GM18499 (cell line): ENCODE results near the gene SOWAHC.
"Not testable (repeated sequence)": the region's sequence is repeated elsewhere in the genome, so short reads cannot be mapped to it uniquely, and the experiment has no call there.

Experiments
- ATAC-seq: cut with Tn5 transposase; IDR thresholded peaks from one replicate; pipeline ENCODE4 v1.9.1; 2021; ENCODE audit warnings: moderate number of reproducible peaks; ENCODE audit not compliant: insufficient read depth, unreplicated experiment

Gene SOWAHC

DNA sequence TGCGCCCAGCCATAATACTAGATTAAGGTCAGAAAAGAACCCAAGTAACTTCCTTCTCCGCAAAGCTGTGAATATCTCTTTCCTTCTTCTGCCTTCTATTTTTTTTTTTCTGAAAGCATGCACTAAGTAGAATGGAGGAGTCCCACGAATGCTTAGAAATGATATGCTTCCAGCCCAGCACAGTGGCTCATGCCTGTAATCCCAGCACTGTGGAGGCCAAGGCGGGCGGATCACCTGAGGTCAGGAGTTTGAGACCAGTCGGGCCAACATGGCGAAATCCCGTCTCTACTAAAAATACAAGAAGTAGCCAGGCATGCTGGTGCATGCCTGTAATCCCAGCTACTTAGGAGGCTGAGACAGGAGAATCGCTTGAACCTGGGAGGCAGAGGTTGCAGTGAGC is 25.8 kb downstream of the SOWAHC start:
- not testable (repeated sequence) for ATAC-seq

DNA sequence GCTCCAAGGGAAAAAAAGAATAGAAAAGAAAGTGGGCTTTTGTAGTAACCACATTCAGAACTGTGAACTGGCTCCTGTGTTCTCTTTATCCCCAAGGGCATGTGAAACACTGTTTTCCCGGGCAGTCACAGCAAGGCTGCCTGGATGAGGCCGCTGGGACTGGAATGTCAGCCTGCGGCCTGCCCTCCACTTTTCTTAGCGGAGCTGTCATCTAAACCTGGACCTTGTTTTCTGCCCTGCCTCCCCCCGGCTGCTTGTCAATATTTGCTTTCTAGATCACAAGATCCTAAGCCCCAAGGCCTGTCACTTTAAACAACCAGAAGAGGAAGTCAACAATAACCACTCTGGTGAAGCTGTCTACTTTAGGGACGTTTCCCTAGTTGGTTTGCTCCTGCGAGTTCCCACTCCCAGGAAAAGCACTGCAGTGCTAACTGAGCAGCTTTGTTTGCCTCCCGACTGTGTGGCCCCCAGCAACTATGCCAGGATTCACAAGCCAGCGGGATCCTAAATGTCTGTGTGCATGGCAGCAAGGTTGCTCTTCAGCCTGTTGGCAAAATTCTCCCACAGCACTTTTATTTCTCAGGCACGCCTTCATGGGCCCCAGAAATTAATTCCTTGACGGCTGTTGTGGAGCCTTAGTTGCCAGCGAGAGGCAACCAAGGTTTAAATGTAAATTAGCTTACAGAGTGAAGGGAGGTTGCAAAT is 30.6 kb downstream of the SOWAHC start:
- ATAC-seq = no peak

DNA sequence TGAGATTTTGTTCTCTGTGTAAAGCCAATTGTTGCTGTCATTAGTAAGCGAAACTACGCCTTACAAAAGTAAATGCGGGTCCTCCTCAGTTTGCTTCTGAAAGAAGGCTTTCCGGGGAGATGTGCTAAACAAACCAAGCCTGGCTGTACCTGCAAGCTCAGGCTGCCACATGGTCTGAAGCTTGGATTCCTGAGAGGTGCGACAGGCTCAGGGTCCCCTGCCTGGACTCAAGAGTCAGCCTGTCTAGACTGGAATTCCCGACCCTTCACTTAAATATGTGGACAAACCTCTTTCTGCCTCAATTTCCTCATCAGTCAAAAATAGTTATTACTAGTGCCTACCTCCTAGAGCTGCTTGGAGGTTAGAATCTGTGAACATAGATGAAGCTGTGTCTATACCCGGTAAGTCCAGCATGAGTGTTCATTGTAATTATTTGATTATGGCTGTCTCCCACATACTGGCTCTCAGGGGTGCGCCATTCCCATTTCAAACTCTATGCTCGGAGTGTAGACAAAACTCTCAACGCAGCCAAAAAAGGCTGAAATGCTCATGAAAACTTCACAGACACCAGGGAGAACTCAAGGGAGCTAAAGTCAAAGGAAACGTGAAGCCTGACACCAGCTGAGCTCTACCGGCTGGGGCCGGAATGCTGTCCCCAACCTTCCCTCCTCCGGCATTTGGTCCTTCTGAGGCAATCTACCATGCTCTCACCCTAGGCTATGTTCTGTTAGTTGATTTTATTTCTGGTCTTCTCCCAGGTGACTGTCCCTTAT is 31.4 kb downstream of the SOWAHC start:
- no peak for ATAC-seq

DNA sequence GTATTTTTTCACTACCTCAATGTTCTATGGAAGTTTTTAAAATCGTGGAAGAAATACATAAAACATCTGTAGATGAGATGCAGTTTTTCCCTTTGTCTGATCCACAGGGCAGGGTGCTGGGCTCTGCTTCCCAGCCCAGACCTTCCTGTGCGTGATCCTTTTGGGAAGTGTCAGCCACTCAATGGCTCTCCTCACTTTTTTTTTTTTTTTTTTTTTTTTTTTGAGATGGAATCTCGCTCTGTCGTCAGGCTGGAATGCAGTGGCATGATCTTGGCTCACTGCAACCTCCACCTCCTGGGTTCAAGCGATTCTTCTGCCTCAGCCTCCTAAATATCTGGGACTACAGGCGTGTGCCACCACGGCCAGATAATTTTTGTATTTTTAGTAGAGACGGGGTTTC is 32.8 kb downstream of the SOWAHC start:
- no peak for ATAC-seq

DNA sequence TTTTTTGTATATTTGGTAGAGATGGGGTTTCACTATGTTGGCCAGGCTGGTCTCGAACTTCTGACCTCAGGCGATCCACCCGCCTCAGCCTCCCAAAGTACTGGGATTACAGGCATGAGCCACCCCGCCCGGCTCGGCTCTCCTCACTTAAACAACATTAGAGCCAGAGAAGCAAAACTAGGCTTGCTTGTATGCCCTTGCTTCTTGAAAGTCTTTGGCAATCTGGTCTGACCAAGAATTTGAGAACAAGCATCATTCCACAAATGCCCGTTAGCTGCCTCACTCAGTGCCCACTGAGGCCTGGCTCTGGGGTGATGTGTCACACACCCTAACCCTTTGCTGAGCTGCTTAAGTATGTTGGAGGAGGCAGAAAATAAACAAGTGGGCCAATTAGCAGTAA is 33.5 kb downstream of the SOWAHC start:
- no peak for ATAC-seq

DNA sequence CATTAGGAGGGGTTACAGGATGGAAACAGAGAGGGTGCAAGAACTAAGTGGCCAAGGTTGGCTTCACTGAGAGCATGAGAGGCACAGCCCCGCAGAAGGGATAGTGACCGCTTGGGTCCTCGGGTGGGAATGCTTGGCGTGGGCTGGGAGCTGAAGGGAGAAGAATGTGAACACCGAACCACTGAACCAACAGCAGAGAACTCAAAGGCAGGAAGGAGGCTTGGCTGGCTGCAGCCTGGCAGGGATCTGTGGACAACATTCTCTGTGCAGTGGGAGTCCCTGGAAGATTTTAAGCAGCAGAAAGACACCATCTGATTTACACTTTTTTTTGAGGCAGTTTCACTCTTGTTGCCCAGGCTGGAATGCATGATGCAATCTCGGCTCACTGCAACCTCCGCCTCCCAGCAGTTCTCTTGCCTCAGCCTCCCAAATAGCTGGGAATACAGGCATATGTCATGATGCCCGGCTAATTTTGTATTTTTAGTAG is 33.9 kb downstream of the SOWAHC start:
- no peak for ATAC-seq

DNA sequence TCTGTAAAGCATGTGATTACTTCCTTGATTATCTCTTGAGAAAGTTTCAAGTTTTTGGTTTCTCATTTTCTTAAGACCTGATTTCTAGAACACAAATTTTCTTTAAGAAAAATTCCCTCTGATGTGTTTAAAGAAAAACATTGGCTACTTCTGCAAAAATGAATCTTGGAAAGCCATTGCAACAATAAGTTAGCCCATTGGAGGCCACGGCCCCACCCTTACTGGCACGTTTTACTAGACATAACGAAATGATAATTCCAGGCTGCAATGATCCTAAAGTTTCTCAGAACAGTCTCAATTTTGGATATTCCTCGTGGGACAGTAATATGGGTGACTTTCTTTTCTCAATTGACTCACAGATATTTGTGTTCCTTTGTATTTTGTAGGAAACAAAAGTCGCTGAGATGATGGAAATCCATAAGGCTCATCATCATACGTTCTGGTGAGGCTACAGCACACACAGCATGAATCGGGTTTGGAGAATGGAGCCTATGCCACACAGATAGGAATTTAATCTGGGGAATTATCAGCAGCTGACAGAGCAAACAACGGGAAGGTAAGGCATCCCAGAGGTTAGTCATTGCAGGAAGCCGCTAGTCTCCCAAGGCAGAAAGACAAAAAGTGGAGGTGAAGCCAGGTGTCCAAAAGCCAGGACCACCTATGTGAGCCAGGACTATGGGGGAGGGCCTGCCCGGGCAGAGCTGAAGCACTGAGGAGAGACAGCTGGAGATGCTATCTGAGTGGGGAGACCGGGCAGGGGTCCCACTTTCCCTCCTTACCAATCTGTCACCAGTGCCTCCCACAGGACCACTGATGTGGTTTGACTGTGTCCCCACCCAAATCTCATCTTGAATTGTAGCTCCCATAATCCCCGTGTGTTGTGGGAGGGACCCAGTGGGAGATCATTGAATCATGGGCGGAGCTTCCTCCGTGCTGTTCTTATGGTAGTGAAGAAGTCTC is 35.9 kb downstream of the SOWAHC start:
- ATAC-seq = no peak

DNA sequence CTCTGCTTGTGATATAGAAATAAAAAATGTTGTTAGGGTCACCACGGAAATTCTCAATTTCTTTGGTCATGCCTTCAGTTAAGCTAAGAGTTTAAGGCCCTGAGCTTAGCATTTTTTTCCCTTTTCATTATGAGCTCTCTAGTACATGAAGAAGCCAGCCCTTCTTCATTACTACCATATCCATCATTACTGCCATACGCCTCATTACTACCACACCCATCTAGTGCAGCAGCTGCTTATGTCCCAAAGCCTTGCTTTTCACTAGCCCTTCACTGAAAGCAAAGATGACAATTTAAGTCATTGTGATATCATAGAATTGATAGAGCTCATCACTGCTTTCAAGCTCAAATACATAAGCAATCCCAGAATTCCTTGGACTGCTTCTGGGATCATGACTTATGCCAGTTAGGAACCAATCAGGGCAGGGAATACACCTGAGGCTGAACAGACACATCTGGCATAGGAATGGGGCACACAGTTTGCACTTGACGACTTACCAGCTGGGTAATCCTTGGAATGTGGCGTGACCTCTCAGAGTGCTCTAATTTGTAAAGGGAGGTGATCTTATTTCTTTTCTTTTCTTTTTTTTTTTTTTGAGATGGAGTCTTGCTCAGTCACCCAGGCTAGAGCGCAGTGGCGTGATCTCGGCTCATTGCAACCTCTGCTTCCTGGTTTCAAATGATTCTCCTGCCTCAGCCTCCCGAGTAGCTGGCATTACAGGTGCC is 40.3 kb downstream of the SOWAHC start:
- ATAC-seq = no peak

DNA sequence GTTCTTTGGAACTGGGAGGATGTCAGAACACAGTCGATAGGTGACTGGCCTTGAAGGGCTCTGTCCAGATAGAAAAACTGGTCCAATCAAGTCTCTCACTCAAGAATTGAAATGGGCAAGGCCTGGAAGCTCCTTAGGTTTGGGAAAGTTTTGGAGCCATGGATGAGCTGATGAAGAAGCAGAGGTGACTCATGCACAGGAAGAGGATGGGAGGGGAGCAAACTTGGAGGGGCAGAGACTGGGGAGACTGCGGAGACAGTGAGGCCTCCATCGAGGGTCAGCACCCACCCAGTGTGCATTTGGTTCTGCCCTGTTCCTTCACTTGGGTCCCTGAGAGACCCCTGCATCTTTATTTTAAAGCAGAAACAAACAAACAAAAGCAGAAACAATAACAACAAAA is 41.1 kb downstream of the SOWAHC start:
- no peak for ATAC-seq

DNA sequence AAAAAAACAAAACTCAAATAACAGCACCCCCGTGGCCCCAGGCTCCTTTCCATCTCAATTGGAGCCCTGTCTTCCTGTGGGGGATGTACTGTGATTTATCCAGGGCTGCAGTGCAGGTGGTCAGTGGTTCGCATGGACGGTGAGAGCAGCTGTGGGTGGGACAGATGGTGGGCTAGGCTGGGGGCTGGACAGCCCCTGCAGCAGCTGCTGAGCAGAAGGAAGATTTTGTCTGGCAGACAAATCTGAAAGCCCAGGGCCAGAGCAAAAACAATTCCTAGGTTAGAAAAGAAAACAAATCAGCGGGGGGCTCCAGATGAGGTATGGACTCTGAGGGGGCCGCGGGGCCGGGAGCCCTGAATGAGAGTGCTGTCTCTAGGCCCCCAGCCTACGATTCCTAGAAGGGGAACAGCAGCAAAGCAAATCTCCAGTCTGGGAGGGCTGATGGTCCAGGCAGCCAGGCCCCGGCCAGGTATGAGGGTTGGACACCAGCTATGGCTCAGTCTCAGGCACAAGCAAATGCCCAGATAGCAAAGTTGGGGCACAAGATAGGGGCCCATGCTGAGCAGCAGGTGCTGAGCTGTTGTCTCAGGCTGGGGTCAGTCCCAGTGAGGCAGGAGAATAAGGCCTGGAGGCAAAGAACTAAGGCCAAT is 45.4 kb downstream of the SOWAHC start:
- ATAC-seq = no peak

DNA sequence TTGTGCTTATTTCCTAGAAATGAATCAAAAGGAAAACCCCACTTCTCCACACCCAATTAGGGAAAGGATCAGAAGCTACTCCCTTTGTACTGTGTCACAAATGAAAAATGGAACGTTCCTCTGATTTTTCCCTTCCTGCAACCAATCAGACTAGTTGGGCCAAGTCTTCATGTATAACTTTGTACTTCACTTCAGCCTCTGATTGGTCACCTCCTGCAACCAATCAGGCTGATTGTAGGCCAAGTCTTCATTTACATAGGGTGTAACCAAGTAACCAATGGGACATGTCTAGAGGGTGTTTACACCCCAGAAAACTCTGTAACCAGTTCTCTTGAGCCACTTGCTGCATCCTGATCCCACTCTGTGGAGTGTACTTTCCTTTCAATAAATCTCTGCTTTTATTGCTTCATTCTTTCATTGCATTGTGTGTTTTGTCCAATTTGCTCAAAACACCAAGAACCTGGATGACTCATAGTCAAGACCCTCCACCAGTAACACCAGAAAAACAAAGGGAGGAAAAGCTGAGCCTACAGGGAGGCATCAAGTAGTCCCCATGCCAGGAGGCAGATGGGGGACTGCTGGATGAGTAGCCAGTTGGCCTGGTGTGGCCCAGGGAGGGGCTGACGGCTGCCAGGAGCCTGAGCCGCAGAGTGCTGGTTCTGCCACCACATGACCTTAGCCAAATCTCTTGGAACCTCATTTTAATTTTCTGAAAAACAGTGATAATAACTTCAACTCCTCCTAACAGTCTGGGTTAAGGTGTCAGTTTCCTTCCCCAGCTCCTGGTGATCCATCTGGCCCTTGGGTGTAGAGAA is 46.1 kb downstream of the SOWAHC start:
- no peak for ATAC-seq

DNA sequence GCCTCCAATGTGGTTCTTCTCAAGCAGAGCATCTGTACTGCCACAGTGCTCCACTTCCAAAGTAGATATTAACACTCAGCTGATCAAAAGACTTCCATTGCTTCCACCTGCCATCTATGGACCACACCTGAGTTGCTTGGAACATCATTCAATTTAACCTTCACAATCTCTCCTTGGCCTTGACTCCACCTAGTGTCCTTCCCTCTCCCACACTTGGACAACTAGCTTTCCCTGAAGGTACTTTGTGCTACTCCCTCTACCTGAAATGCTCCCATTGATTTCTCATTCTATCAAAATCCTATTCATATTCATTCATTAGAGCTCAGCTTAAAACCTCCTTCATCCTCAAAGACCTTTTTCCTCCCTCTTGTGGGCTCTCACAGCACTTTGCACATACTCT is 48.7 kb downstream of the SOWAHC start:
- no peak for ATAC-seq

DNA sequence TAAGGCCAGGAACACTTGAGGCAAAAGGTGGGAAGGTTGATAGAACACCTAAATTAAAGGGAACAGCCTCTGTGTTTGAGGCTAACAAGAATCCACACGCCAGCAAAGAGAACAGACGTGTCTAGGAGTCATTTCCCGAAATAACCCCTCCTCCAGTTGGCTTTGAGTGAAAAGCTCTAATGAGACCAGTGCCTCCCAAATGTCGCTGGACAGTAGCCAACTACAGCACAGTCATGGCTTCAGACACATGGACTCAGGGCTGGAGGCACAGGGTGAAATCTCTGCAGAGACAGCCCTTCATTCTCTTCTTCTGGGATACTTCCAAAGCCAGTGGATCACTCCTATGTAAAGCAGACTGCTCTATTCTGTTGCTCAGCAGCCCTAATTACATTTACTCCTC is 49.6 kb downstream of the SOWAHC start:
- ATAC-seq = no peak

DNA sequence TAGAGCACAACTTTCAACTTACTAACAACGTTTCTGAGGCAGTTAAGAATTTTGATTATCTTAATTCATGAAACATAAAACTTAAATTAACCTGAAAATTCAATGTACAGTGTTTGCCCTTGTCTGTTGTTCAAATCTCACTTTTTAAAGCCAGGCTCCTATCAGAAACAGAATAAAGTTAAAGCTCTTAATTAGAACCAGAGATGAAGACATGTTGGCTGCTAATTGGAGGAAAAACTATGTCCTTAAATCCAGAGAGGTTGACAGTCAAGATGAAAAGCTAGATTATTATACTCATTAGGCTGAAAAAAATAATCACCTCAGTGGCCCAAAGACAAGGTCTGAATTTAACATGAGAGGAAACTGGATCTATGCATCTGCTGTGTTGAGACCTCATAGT is 52.3 kb downstream of the SOWAHC start:
- ATAC-seq = no peak
